HG02798 (cell line): ENCODE measurements around the gene RINL.
"Not testable (repeated sequence)": the region's sequence is repeated elsewhere in the genome, so short reads cannot be mapped to it uniquely, and the experiment has no call there.

ENCODE experiments used
- ATAC-seq: cut with Tn5 transposase; IDR thresholded peaks from one replicate; pipeline ENCODE4 v1.9.1; 2021; ENCODE audit warnings: mild to moderate bottlenecking; ENCODE audit not compliant: unreplicated experiment, poor library complexity

The RINL gene

GRCh38 chr19:38879400-38879751 is 1.3 kb upstream of the RINL start:
- no peak for ATAC-seq

GRCh38 chr19:38878575-38879399 is 712 bp upstream of the RINL start:
- no peak for ATAC-seq

DNA sequence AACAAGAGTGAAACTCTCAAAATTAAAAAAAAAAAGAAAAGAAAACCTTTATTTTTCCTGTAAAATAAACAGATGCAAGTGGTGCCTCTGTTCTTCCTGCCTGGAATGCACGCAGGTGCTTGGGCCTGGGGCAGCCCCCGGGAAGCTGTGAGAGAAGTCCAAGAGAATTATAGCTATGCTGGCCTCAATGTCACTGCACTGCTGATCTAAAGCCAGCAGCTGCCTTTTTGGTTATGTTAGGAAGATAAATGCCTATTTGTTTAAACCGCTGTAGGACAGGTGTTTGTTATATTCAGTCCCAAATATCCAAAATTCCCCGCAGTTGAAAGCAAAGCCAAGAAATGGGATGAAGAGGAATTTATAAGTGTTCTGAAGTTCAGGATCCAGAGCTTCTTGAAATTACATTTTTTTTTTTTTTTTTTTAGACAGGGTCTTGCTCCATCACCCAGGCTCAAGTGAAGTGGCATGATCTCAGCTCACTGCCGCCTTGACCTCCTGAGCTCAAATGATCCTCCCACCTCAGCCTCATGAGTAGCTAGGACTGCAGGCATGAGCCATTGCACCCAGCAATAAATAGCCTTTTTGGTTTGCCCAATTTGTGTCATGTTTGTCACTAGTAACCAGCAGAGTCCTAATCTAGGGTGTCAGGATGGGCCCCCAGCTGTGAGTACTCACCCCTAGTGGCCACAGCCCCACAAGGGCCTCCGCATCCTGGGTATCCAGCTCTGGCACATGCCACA is 2.2 kb downstream of the RINL start:
- no peak for ATAC-seq

DNA sequence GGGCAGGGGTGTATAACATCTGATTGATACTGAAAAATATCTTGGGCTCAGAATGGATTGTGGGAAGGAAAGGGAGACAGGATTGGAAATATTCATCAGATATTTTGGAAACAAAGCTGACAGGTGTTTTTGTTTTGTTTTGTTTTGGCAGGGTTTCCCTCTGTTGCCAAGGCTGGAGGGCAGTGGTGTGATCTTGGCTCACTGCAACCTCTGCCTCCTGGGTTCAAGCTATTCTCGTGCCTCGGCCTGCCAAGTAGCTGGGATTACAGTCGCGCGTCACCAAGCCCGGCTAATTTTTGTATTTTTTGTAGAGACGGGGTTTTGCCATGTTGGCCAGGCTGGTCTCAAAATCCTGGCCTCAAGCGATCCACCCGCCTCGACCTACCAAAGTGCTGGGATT is 4.7 kb downstream of the RINL start:
- ATAC-seq: not testable (repeated sequence)

DNA sequence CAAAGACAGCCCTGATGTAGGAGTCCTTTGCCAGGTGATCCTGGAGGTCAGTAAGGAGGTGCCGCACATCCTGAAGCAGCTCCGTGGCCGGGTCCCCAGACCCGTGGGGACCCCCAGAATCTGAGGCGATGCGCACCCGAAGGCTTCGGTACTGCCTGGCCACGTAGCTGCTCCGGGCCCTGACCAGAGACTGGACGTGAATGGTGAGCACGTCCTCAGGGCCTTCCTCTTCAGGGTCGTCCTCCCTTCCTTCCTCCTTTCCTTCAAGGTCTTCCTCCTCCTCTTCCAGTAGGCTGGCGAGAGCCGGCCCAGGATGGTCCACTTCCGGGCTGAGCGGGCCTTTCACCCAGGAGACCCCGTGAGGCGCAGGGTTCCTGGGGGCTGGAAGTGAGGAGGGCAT is 7.5 kb downstream of the RINL start:
- no peak for ATAC-seq

- peak; percentile 89 for ATAC-seq
Observed at GRCh38 chr19:38869836-38870607, 8.1 kb downstream of the RINL start.

- ATAC-seq: no peak
Observed at GRCh38 chr19:38869160-38869835, 8.8 kb downstream of the RINL start.

DNA sequence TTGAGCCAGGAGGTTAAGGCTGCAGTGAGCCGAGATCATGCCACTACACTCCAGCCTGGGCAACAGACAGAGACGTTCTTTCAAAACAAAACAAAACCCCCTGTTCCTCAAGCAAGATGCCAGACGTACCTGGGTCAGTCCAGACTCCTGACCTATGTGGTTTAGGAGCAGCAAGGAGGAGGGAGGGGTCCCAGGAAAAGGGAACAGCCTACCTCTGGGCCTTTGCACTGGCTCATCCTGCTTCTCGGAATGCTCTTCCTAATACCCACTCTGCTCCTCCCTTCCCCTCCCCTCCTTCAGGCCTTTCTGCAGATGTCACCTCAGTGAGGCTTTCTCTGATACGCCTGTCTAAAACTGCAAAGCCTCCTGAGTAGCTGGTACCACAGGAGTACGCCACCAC is 9.5 kb downstream of the RINL start:
- ATAC-seq: no peak

- no peak for ATAC-seq
Observed at GRCh38 chr19:38867171-38867780, 10.8 kb downstream of the RINL start.

DNA sequence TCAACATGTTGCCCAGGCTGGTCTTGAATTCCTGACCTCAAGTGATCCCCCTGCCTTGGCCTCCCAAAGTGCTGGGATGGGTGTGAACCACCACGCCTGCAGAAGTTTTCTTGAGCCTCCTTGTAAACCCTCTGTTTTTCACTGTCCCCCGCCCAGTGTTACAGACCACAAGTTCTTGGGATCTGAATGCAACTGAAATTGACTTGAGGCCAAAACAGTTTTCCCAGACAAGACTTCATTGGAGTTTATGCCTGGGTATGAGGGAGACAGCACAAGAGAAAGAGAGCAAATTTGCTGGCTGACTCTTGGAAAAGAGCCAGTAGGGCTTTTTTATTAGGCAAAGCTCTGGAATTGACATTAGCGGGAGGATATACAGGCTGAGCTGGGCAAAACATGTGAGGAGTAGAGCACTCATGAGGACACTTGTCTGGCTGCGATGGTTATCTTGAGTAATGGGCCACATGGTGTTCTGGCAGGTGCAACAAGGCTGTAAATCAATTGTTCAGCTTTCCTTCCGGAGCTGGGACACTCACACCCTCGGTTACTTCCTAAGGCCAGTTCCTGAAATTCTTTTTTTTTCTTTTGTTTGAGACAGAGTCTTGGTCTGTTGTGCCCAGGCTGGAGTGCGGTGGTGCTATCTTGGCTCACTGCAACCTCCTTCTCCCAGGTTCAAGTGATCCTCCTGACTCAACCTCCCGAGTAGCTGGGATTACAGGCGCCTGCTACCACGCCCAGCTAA is 15.6 kb downstream of the RINL start:
- no peak for ATAC-seq

- no peak for ATAC-seq
Observed at GRCh38 chr19:38861368-38861767, 16.7 kb downstream of the RINL start.

GRCh38 chr19:38859631-38860204 is 18.4 kb downstream of the RINL start:
- ATAC-seq: not testable (repeated sequence)

- ATAC-seq: no peak
Observed at GRCh38 chr19:38856813-38857212, 21.3 kb downstream of the RINL start.

DNA sequence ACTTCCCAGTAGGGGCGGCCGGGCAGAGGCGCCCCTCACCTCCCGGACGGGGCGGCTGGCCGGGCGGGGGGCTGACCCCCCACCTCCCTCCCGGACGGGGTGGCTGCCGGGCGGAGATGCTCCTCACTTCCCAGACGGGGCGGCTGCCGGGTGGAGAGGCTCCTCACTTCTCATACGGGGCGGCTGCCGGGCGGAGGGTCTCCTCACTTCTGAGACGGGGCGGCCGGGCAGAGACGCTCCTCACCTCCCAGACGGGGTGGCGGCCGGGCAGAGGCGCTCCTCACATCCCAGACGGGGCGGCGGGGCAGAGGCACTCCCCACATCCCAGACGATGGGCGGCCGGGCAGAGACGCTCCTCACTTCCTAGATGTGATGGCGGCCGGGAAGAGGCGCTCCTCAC is 22.3 kb downstream of the RINL start:
- not testable (repeated sequence) for ATAC-seq

GRCh38 chr19:38854961-38855360 is 23.1 kb downstream of the RINL start:
- ATAC-seq: not testable (repeated sequence)

DNA sequence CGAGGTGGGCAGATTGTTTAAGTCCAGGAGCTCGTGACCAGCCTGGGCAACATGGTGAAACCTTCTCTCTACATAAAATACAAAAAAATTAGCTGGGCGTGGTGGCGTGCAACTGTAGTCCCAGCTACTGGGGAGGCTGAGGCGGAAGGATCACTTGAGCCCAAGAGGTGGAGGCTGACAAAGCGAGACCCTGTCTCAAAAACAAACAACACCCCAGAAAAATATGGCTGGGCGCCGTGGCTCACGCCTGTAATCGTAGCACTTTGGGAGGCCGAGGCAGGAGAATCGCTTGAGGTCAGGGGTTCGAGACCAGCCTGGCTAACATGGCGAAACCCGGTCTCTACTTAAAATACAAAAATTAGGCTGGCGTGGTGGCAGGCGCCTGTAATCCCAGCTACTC is 24.9 kb downstream of the RINL start:
- ATAC-seq: no peak

- ATAC-seq: no peak
Observed at GRCh38 chr19:38852231-38853044, 25.6 kb downstream of the RINL start.

DNA sequence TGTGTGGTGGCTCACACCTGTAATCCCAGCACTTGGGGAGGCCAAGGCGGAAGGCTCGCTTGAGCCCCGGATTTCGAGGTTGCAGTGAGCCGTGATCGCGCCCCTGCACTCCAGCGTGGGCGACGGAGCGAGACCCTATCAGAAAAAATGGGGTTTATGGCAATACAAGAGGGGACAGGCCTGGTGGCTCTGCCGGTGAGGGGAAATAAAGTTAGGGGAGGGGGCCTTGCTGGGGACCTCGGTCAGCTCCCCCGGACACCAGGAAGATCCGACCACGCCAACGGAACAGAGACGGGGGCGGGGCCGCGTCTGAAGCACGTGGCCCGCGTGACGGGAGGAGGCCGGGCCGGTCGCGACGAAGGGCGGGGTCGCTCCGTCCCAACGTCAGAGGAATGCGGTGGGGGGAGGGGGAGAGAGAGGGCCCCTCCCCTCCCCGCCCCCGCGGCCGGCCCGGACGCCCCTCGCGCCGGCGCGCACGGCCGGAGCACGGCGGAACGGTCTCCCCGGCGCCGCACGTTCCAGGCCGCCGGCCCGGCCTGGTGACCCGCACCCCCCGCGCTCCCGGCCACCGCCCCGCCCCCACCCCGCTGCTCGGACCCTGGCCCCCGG is 26.3 kb downstream of the RINL start:
- ATAC-seq: peak; percentile 30
